HG03039 (cell line): Measurements from ENCODE around the gene FABP1.

Source experiments
- ATAC-seq: cut with Tn5 transposase; IDR thresholded peaks from one replicate; pipeline ENCODE4 v1.9.1; 2021; ENCODE audit warnings: mild to moderate bottlenecking, moderate library complexity; ENCODE audit not compliant: unreplicated experiment

Gene FABP1

GRCh38 chr2:88085099-88085498 lies 42.8 kb downstream of the FABP1 start:
- ATAC-seq: no peak

GRCh38 chr2:88082781-88083180 lies 45.1 kb downstream of the FABP1 start:
- ATAC-seq: no peak

- no peak for ATAC-seq
Observed at GRCh38 chr2:88081924-88082608, 45.8 kb downstream of the FABP1 start.

GRCh38 chr2:88080545-88080944 lies 47.3 kb downstream of the FABP1 start:
- ATAC-seq: no peak

- ATAC-seq: no peak
Observed at GRCh38 chr2:88078643-88079172, 49.2 kb downstream of the FABP1 start.

GRCh38 chr2:88077080-88077479 lies 50.8 kb downstream of the FABP1 start:
- ATAC-seq: no peak

GRCh38 chr2:88074854-88075292 lies 53.0 kb downstream of the FABP1 start:
- no peak for ATAC-seq

- ATAC-seq: no peak
Observed at GRCh38 chr2:88074150-88074549, 53.7 kb downstream of the FABP1 start.
